ENCODE data around the gene PNKD.
A peak's percentile ranks its signal among the peaks of the same experiment; 100 is the strongest.

Gene PNKD

GRCh38 chr2:218320704-218321336 is 50.5 kb downstream of the PNKD start:
- DNase-seq, result no peak

GRCh38 chr2:218322768-218323525 is 52.6 kb downstream of the PNKD start:
- peak; percentile 93 for DNase-seq

- no peak for DNase-seq
These were observed 53.5 kb downstream of the PNKD start for GRCh38 chr2:218323526-218324472.

- no peak for DNase-seq
These were observed 55.3 kb downstream of the PNKD start for GRCh38 chr2:218325566-218326160.

- DNase-seq, result no peak
These were observed 56.0 kb downstream of the PNKD start for GRCh38 chr2:218326315-218326714.

- no peak for DNase-seq
These were observed 57.3 kb downstream of the PNKD start for GRCh38 chr2:218327451-218328210.

- DNase-seq, result no peak
These were observed 58.0 kb downstream of the PNKD start for GRCh38 chr2:218328294-218328693.

GRCh38 chr2:218329027-218329825 is 58.9 kb downstream of the PNKD start:
- no peak for DNase-seq

GRCh38 chr2:218329826-218330593 is 59.7 kb downstream of the PNKD start:
- DNase-seq, result no peak

GRCh38 chr2:218331745-218332144 is 61.4 kb downstream of the PNKD start:
- no peak for DNase-seq

GRCh38 chr2:218332288-218332687 is 62.0 kb downstream of the PNKD start:
- no peak for DNase-seq

GRCh38 chr2:218332920-218333645 is 62.8 kb downstream of the PNKD start:
- DNase-seq, result no peak

- no peak for DNase-seq
These were observed 64.2 kb downstream of the PNKD start for GRCh38 chr2:218334531-218334930.

GRCh38 chr2:218340656-218341055 is 70.3 kb downstream of the PNKD start:
- no peak for DNase-seq

GRCh38 chr2:218341381-218341780 is 71.1 kb downstream of the PNKD start:
- no peak for DNase-seq

GRCh38 chr2:218342837-218343236 is 72.5 kb downstream of the PNKD start:
- DNase-seq, result no peak

GRCh38 chr2:218343591-218343990 is 73.3 kb downstream of the PNKD start:
- DNase-seq, result no peak

- DNase-seq, result no peak
These were observed 73.9 kb downstream of the PNKD start for GRCh38 chr2:218344090-218344754.

- DNase-seq, result no peak
These were observed 74.6 kb downstream of the PNKD start for GRCh38 chr2:218344755-218345417.
